Neural progenitor cell (in vitro differentiated cells): ENCODE measurements around the gene OR52N5.

Experiments used
- EZH2 ChIP-seq: fragments of 200-600 bp; sonication (generic); IDR thresholded peaks from 2 replicates; pipeline ENCODE4 v1.6.1; 2017; ENCODE audit warnings: antibody characterized with exemption, mild to moderate bottlenecking, moderate library complexity
- TF ChIP-seq, protein P1 (sequence below): fragments of 200-600 bp; sonication (generic); IDR thresholded peaks from 2 replicates; pipeline ENCODE4 v1.5.1; 2017; ENCODE audit warnings: antibody characterized with exemption, mild to moderate bottlenecking

- TF ChIP-seq, protein P1, sequence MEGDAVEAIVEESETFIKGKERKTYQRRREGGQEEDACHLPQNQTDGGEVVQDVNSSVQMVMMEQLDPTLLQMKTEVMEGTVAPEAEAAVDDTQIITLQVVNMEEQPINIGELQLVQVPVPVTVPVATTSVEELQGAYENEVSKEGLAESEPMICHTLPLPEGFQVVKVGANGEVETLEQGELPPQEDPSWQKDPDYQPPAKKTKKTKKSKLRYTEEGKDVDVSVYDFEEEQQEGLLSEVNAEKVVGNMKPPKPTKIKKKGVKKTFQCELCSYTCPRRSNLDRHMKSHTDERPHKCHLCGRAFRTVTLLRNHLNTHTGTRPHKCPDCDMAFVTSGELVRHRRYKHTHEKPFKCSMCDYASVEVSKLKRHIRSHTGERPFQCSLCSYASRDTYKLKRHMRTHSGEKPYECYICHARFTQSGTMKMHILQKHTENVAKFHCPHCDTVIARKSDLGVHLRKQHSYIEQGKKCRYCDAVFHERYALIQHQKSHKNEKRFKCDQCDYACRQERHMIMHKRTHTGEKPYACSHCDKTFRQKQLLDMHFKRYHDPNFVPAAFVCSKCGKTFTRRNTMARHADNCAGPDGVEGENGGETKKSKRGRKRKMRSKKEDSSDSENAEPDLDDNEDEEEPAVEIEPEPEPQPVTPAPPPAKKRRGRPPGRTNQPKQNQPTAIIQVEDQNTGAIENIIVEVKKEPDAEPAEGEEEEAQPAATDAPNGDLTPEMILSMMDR: no peak
- TF ChIP-seq EZH2: no peak
These were observed 45.3 kb downstream of the OR52N5 start for GRCh38 chr11:5737670-5738392.
